ENCODE results near the gene AKAP7.

The AKAP7 gene

GRCh38 chr6:131125431-131125830, 9.8 kb upstream of the AKAP7 start:
- no peaks in the 10 kb centered on the region; the same call in 1 of the 2 replicates for H3K27me3 ChIP-seq (replicated peaks; ENCODE audit: control insufficient read depth, insufficient read depth, low read length)
- no peak overlapping the region for H3K4me3 ChIP-seq (replicated peaks; ENCODE audit: low read depth, low read length)
- no peak for DNase-seq (ENCODE audit: extremely low read depth, insufficient read length)
- H3K36me3 ChIP-seq (ENCODE audit: control insufficient read depth, insufficient read depth, low read length): no peaks in the 10 kb centered on the region
- TF ChIP-seq CTCF (IDR thresholded peaks at IDR 0.05; ENCODE audit: insufficient read depth, low read length, poor library complexity, severe bottlenecking): no peak

- H3K27me3 ChIP-seq (replicated peaks; ENCODE audit: control insufficient read depth, insufficient read depth, low read length): no peaks in the 10 kb centered on the region; the same call in 1 of the 2 replicates
- no peak for DNase-seq (ENCODE audit: extremely low read depth, insufficient read length)
Observed at GRCh38 chr6:131129689-131130553, 5.3 kb upstream of the AKAP7 start.

GRCh38 chr6:131130554-131130940, 4.7 kb upstream of the AKAP7 start:
- no peaks in the 10 kb centered on the region for H3K36me3 ChIP-seq (ENCODE audit: control insufficient read depth, insufficient read depth, low read length)
- DNase-seq (ENCODE audit: extremely low read depth, insufficient read length): no peak
- no peak for TF ChIP-seq CTCF (IDR thresholded peaks at IDR 0.05; ENCODE audit: insufficient read depth, low read length, poor library complexity, severe bottlenecking)
- H3K27me3 ChIP-seq (replicated peaks; ENCODE audit: control insufficient read depth, insufficient read depth, low read length): no peaks in the 10 kb centered on the region; the same call in 1 of the 2 replicates
- no peak overlapping the region for H3K4me3 ChIP-seq (replicated peaks; ENCODE audit: low read depth, low read length)

More at GRCh38 chr6:131129689-131130553, 5.3 kb upstream of the AKAP7 start:
- Histone ChIP-seq H3K4me3 (replicated peaks; ENCODE audit: low read depth, low read length) (no peak overlapping the region), H3K36me3 (ENCODE audit: control insufficient read depth, insufficient read depth, low read length) (no peaks in the 10 kb centered on the region)
- no peak for TF ChIP-seq CTCF (IDR thresholded peaks at IDR 0.05; ENCODE audit: insufficient read depth, low read length, poor library complexity, severe bottlenecking)

GRCh38 chr6:131132360-131132759, 2.9 kb upstream of the AKAP7 start:
- TF ChIP-seq CTCF (IDR thresholded peaks at IDR 0.05; ENCODE audit: insufficient read depth, low read length, poor library complexity, severe bottlenecking): no peak
- no peak for DNase-seq (ENCODE audit: extremely low read depth, insufficient read length)
- Histone ChIP-seq H3K36me3 (ENCODE audit: control insufficient read depth, insufficient read depth, low read length) (no peaks in the 10 kb centered on the region), H3K4me3 (replicated peaks; ENCODE audit: low read depth, low read length) (no peak overlapping the region), H3K27me3 (replicated peaks; ENCODE audit: control insufficient read depth, insufficient read depth, low read length) (no peaks in the 10 kb centered on the region; the same call in none of the 2 replicates)

- Histone ChIP-seq H3K36me3 (ENCODE audit: control insufficient read depth, insufficient read depth, low read length) (no peaks in the 10 kb centered on the region), H3K4me3 (replicated peaks; ENCODE audit: low read depth, low read length) (no peak overlapping the region), H3K27me3 (replicated peaks; ENCODE audit: control insufficient read depth, insufficient read depth, low read length) (no peaks in the 10 kb centered on the region; the same call in none of the 2 replicates)
- no peak for TF ChIP-seq CTCF (IDR thresholded peaks at IDR 0.05; ENCODE audit: insufficient read depth, low read length, poor library complexity, severe bottlenecking)
- no peak for DNase-seq (ENCODE audit: extremely low read depth, insufficient read length)
Observed at GRCh38 chr6:131134220-131134979, 867 bp upstream of the AKAP7 start.
